ENCODE measurements around the gene ULK4. TPM values are rescaled to one million over a fixed set of nuclear protein-coding genes. Genes with fewer than 3 reads are reported as not detected.

ULK4 gene
- total and polyA plus RNA-seq, 2 of the 4 experiments (the other 2 are of a cell fraction), result 2.7 to 5.0 TPM

GRCh38 chr3:41430391-41430790, 531.5 kb downstream of the ULK4 start:
- Histone ChIP-seq H2AK9ac (replicated peaks; ENCODE audit: low read depth, low read length, poor library complexity) (no peak overlapping the region), H3K14ac (replicated peaks; ENCODE audit: low read depth, low read length) (no peak overlapping the region), H3K9me1 (ENCODE audit: insufficient read depth, low read length) (no peaks in the 10 kb centered on the region), H3K18ac (ENCODE audit: low read depth, low read length) (no peak overlapping the region), H2BK120ac (ENCODE audit: low read depth, low read length) (no peak overlapping the region), H3K9ac (ENCODE audit: low read depth, low read length) (no peak overlapping the region), H4K8ac (ENCODE audit: low read depth in 2 of 2, low read length in 2 of 2) (no peak overlapping the region), H3K27me3 (ENCODE audit: control insufficient read depth, insufficient read depth, low read length) (no peaks in the 10 kb centered on the region), H4K91ac (ENCODE audit: insufficient read depth, low read depth, low read length) (no peak overlapping the region), H3K36me3 (ENCODE audit: control insufficient read depth, insufficient read depth, low read length) (no peaks in the 10 kb centered on the region), H3K4ac (ENCODE audit: low read depth, low read length) (no peak overlapping the region), H3K9me3 (ENCODE audit: control insufficient read depth, insufficient read depth, low read length) (no peaks in the 10 kb centered on the region), H2BK5ac (ENCODE audit: low read depth, low read length, poor library complexity, severe bottlenecking) (no peak overlapping the region), H3K79me1 (ENCODE audit: low read depth in 1 of 2, low read length in 2 of 2) (no peaks in the 10 kb centered on the region), H2AFZ (replicated peaks; ENCODE audit: low read length, poor library complexity) (no peak overlapping the region), H2BK15ac (ENCODE audit: low read depth, low read length) (no peak overlapping the region), H2BK20ac (ENCODE audit: low read depth, low read length) (no peak overlapping the region), H3K4me1 (ENCODE audit: control insufficient read depth, insufficient read depth, low read length) (no peaks in the 10 kb centered on the region), H3K27ac (ENCODE audit: insufficient read depth, low read length) (no peak overlapping the region), H4K20me1 (ENCODE audit: insufficient read depth, low read length) (no peaks in the 10 kb centered on the region), H3K4me3 (ENCODE audit: insufficient read depth, low read depth, low read length) (no peak overlapping the region), H4K5ac (ENCODE audit: low read depth, low read length) (no peak overlapping the region), H3K23ac (ENCODE audit: low read depth, low read length) (no peak overlapping the region), H2AK5ac (ENCODE audit: low read depth, low read length) (no peak overlapping the region), H3K4me2 (ENCODE audit: low read depth, low read length) (no peak overlapping the region), H3K56ac (ENCODE audit: extremely low read depth, insufficient read depth, low read length) (no peak overlapping the region)
- ChIA-PET CTCF (interaction anchor here (1.6 kb wide), 1 partner anchor 9 kb away, joined by 3 read pairs; no protein-coding TSS in a partner anchor), POLR2A (ENCODE audit: unreplicated experiment) (no interaction called here)
- TF ChIP-seq RFX5 (IDR thresholded peaks at IDR 0.05; ENCODE audit: low read depth, low read length) (no peak), USF2 (IDR thresholded peaks at IDR 0.05; ENCODE audit: low read depth, low read length) (no peak), RAD21 (IDR thresholded peaks at IDR 0.05; ENCODE audit: low read length) (no peak), MAZ (IDR thresholded peaks at IDR 0.05; ENCODE audit: borderline replicate concordance, low read depth, low read length) (no peak), RCOR1 (IDR thresholded peaks at IDR 0.05; ENCODE audit: insufficient replicate concordance, low read length) (no peak), CEBPB (IDR thresholded peaks at IDR 0.05; ENCODE audit: low read depth, low read length) (no peak), NFE2L2 (IDR thresholded peaks at IDR 0.05; ENCODE audit: low read depth, low read length) (no peak), MAFK (IDR thresholded peaks at IDR 0.05; ENCODE audit: low read depth, low read length) (no peak), CTCF (conservative IDR thresholded peaks at IDR 0.05; ENCODE audit: low read depth, low read length) (no peak), SMC3 (IDR thresholded peaks at IDR 0.05; ENCODE audit: low read depth, low read length) (no peak), MXI1 (IDR thresholded peaks at IDR 0.05; ENCODE audit: borderline replicate concordance, low read depth, low read length) (no peak), BHLHE40 (IDR thresholded peaks at IDR 0.05; ENCODE audit: low read depth, low read length) (no peak), FOS (IDR thresholded peaks at IDR 0.05; ENCODE audit: low read depth, low read length) (no peak), CHD1 (IDR thresholded peaks at IDR 0.05; ENCODE audit: low read depth, low read length) (no peak), POLR2A (IDR thresholded peaks at IDR 0.05; ENCODE audit: low read depth, low read length) (no peak)
- TF ChIP-seq, protein P1, sequence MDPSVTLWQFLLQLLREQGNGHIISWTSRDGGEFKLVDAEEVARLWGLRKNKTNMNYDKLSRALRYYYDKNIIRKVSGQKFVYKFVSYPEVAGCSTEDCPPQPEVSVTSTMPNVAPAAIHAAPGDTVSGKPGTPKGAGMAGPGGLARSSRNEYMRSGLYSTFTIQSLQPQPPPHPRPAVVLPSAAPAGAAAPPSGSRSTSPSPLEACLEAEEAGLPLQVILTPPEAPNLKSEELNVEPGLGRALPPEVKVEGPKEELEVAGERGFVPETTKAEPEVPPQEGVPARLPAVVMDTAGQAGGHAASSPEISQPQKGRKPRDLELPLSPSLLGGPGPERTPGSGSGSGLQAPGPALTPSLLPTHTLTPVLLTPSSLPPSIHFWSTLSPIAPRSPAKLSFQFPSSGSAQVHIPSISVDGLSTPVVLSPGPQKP (IDR thresholded peaks at IDR 0.05; ENCODE audit: borderline replicate concordance, low read depth, low read length), result no peak
- intact Hi-C loops (cut with micrococcal nuclease) (no loop called here), dilution Hi-C loops (cut with HindIII; ENCODE audit: low sequenced_read_pairs, unreplicated experiment) (no loop called here), in situ Hi-C loops (cut with MboI; ENCODE audit: low sequenced_read_pairs) (no loop called here)
- WGBS, 2 experiments (ENCODE audit: extremely low coverage in 2 of 2, insufficient read length in 1 of 2), result 60% methylated on average over 1 of the region's 3 CpGs; no CpG with 5 or more reads in 1 of the 2 experiments
- DNase-seq, result no peak
- no TSS peak for BruUV-seq (replicated peaks)
- no peak for ATAC-seq (ENCODE audit: low read depth)
